B cell (primary cell): Measurements from ENCODE around the gene CCR5AS.

Experiments used
- ATAC-seq: fragments of 200-7000 bp; cut with Tn5 transposase; one replicate; pipeline ENCODE4 v1.10.0; 2021; ENCODE audit warnings: low read depth, mild to moderate bottlenecking, moderate number of reproducible peaks, moderate library complexity
- CTCF ChIA-PET: fragments of 350-600 bp; sonication (Branson Sonifier 250); formaldehyde crosslinking; loops from one replicate; lab custom pipeline; 2021; ENCODE audit warnings: antibody characterized with exemption, inconsistent platforms; lab: Charles Lee
- POLR2A ChIA-PET: fragments of 350-600 bp; sonication (Branson Sonifier 250); formaldehyde crosslinking; loops from one replicate; lab custom pipeline; 2021; ENCODE audit warnings: antibody characterized with exemption; lab: Charles Lee
- DNase-seq: peaks from one replicate; pipeline ENCODE4 v3.0.0; 2013
- H2AFZ ChIP-seq: 2 replicates; pipeline ENCODE4 v1.6.1; 2012; ENCODE audit warnings: mild to moderate bottlenecking, low read depth, low read length; ENCODE audit not compliant: insufficient read depth, poor library complexity, severe bottlenecking
- H3K27ac ChIP-seq, 2 donors: 1 replicate in 1 of 2; 2 replicates in 1 of 2; pipeline ENCODE4 v1.5.1; 2012 to 2013; ENCODE audit warnings: low read length in 2 of 2, mild to moderate bottlenecking in 2 of 2, moderate library complexity in 1 of 2
- H3K27me3 ChIP-seq, 4 experiments: fragments of 200-600 bp in 1 of 4; sonication (generic) in 1 of 4; replicated peaks in 1 of 4; 1 replicate in 2 of 4; 2 replicates in 2 of 4; pipeline versions ENCODE4 v1.6.1 to v1.7.0; 2013 to 2016; ENCODE audit warnings: low read length in 3 of 4, mild to moderate bottlenecking in 2 of 4, mixed read lengths in 1 of 4, moderate library complexity in 1 of 4; ENCODE audit not compliant: insufficient read depth in 4 of 4, control insufficient read depth in 3 of 4; ENCODE audit errors: control extremely low read depth in 1 of 4
- H3K36me3 ChIP-seq, 2 experiments: replicated peaks in 1 of 2; 1 replicate in 1 of 2; 2 replicates in 1 of 2; pipeline versions ENCODE4 v1.6.1 to v1.7.1; 2013; ENCODE audit warnings: low read length in 1 of 2; ENCODE audit not compliant: insufficient read depth in 2 of 2, control insufficient read depth in 1 of 2; ENCODE audit errors: control extremely low read depth in 1 of 2, extremely low read depth in 1 of 2
- H3K4me1 ChIP-seq, 2 donors: fragments of 200-600 bp in 1 of 2; sonication (generic) in 1 of 2; 1 replicate in 1 of 2; 2 replicates in 1 of 2; pipeline versions ENCODE4 v1.5.1 to v1.6.1; 2013 to 2017; ENCODE audit warnings: low read length in 2 of 2; ENCODE audit not compliant: control insufficient read depth in 2 of 2, insufficient read depth in 2 of 2
- H3K4me2 ChIP-seq: replicated peaks from 2 replicates; pipeline ENCODE3; 2012; ENCODE audit warnings: mild to moderate bottlenecking, low read depth, low read length; ENCODE audit not compliant: poor library complexity, severe bottlenecking
- H3K4me3 ChIP-seq, 5 experiments: fragments of 200-600 bp in 1 of 5; sonication (generic) in 1 of 5; 1 replicate in 3 of 5; 2 replicates in 2 of 5; pipeline versions ENCODE4 v1.5.1 to v1.7.0; 2011 to 2016; ENCODE audit warnings: low read length in 4 of 5, mild to moderate bottlenecking in 4 of 5, low read depth in 2 of 5, control low read depth in 1 of 5, moderate library complexity in 1 of 5; ENCODE audit not compliant: insufficient read depth in 1 of 5; ENCODE audit errors: control extremely low read depth in 1 of 5, extremely low read depth in 1 of 5
- H3K79me2 ChIP-seq: fragments of 200-600 bp; sonication (generic); one replicate; pipeline ENCODE4 v1.6.0; 2016; ENCODE audit warnings: low read length; ENCODE audit not compliant: control insufficient read depth, insufficient read depth
- H3K9ac ChIP-seq: fragments of 200-600 bp; sonication (generic); 2 replicates; pipeline ENCODE4 v1.6.1; 2017; ENCODE audit warnings: mild to moderate bottlenecking, low read length, moderate library complexity
- H3K9me3 ChIP-seq, 3 donors: one replicate each; pipeline versions ENCODE4 v1.6.1 to v1.7.1; 2013; ENCODE audit warnings: low read length in 2 of 3; ENCODE audit not compliant: control insufficient read depth in 2 of 3, insufficient read depth in 1 of 3; ENCODE audit errors: control extremely low read depth in 1 of 3
- H4K20me1 ChIP-seq: 2 replicates; pipeline ENCODE4 v1.6.0; 2012; ENCODE audit warnings: mild to moderate bottlenecking, low read length; ENCODE audit not compliant: insufficient read depth, control insufficient read depth, poor library complexity, severe bottlenecking
- H3K27ac Mint-ChIP-seq: one replicate; pipeline ENCODE4 v1.8.0; 2021; ENCODE audit warnings: mixed read lengths
- H3K27me3 Mint-ChIP-seq: one replicate; pipeline ENCODE4 v1.8.0; 2021; ENCODE audit warnings: mixed read lengths
- H3K4me1 Mint-ChIP-seq: one replicate; pipeline ENCODE4 v1.8.0; 2021; ENCODE audit warnings: mixed read lengths
- H3K4me3 Mint-ChIP-seq: one replicate; pipeline ENCODE4 v1.8.0; 2021; ENCODE audit warnings: mixed read lengths
- H3K9me3 Mint-ChIP-seq: one replicate; pipeline ENCODE4 v1.8.0; 2022; ENCODE audit warnings: mixed read lengths; ENCODE audit not compliant: insufficient read depth
- CTCF ChIP-seq: fragments of 200-600 bp; IDR thresholded peaks from one replicate; pipeline ENCODE4 v1.8.0; 2022; ENCODE audit warnings: antibody characterized with exemption, mild to moderate bottlenecking
- EZH2 ChIP-seq: IDR thresholded peaks from 2 replicates; pipeline ENCODE4 v1.6.1; 2012; ENCODE audit warnings: borderline replicate concordance, low read depth, mild to moderate bottlenecking, moderate library complexity, low read length; ENCODE audit not compliant: insufficient read depth, poor library complexity, severe bottlenecking
- WGBS: methylation state at CpG from one replicate; pipeline ENCODE4 v1.1.5; 2013; ENCODE audit warnings: missing lambda C conversion rate; ENCODE audit not compliant: insufficient coverage; 5-methylcytosine and 5-hydroxymethylcytosine counted together
- intact Hi-C: fragments of 100-400 bp; cut with micrococcal nuclease; formaldehyde crosslinking; loops from one replicate; pipeline ENCODE4 v1.10.0; 2022

Gene CCR5AS

GRCh38 chr3:46397111-46397510 lies 9.8 kb downstream of the CCR5AS start:
- no peak overlapping the region for H3K27ac Mint-ChIP-seq
- Histone ChIP-seq H3K36me3 (no peaks in the 10 kb centered on the region), H3K79me2 (no peaks in the 10 kb centered on the region), H2AFZ (no peak overlapping the region), H3K4me3 (no peak overlapping the region), H3K4me2 (no peak overlapping the region), H4K20me1 (no peaks in the 10 kb centered on the region), H3K9ac (no peak overlapping the region), H3K27ac (no peak overlapping the region), H3K9me3 (no peaks in the 10 kb centered on the region), H3K4me1 (peaks cover 10 to 16% of the 10 kb centered on the region in 2 donors), H3K27me3 (no peaks in the 10 kb centered on the region)
- intact Hi-C loops, result no loop called here
- WGBS, result 95% methylated on average over 5 of the region's 7 CpGs
- no peaks in the 10 kb centered on the region for H3K27me3 Mint-ChIP-seq
- TF ChIP-seq CTCF, result no peak
- TF ChIP-seq EZH2, result no peak
- DNase-seq, result no peak
- POLR2A ChIA-PET, result no interaction called here
- ATAC-seq, result no peak
- H3K4me3 Mint-ChIP-seq, result no peak overlapping the region
- H3K9me3 Mint-ChIP-seq, result no peaks in the 10 kb centered on the region
- CTCF ChIA-PET, result no interaction called here
- peaks cover 24% of the 10 kb centered on the region for H3K4me1 Mint-ChIP-seq

GRCh38 chr3:46395766-46396530 lies 10.9 kb downstream of the CCR5AS start:
- no peaks in the 10 kb centered on the region for H3K9me3 Mint-ChIP-seq
- peak overlapping the region; percentile 39 for H3K4me2 ChIP-seq
- no peaks in the 10 kb centered on the region for H3K9me3 ChIP-seq
- ChIA-PET POLR2A (no interaction called here), CTCF (no interaction called here)
- no peak overlapping the region for H3K9ac ChIP-seq
- H3K27ac Mint-ChIP-seq, result peak overlapping the region; percentile 12
- TF ChIP-seq CTCF (no peak), EZH2 (no peak)
- H3K4me3 Mint-ChIP-seq, result no peak overlapping the region
- H3K4me1 Mint-ChIP-seq, result peaks cover 24% of the 10 kb centered on the region
- intact Hi-C loops, result no loop called here
- no peaks in the 10 kb centered on the region for H3K36me3 ChIP-seq
- H2AFZ ChIP-seq, result no peak overlapping the region
- H3K27ac ChIP-seq, result no peak overlapping the region
- DNase-seq, result no peak
- no peaks in the 10 kb centered on the region for H3K27me3 ChIP-seq
- no peak overlapping the region for H3K4me3 ChIP-seq
- no peaks in the 10 kb centered on the region for H3K79me2 ChIP-seq
- 25% methylated on average over 4 of the region's 6 CpGs for WGBS
- peaks cover 10 to 16% of the 10 kb centered on the region in 2 donors for H3K4me1 ChIP-seq
- H4K20me1 ChIP-seq, result no peaks in the 10 kb centered on the region
- no peaks in the 10 kb centered on the region for H3K27me3 Mint-ChIP-seq
- ATAC-seq, result no peak
